Transverse colon (tissue), 4 donors: ENCODE measurements around the gene ATG4A. TPM values are rescaled to one million over a fixed set of nuclear protein-coding genes. Genes with fewer than 3 reads are reported as not detected.

Experiments used
- DNase-seq: peaks from one replicate; pipeline ENCODE4 v3.0.0-alpha.2; 2019
- H3K27ac ChIP-seq, 4 donors: fragments of 200-600 bp; sonication (generic); 2 replicates each; pipeline ENCODE4 v1.5.1; 2016 to 2018; ENCODE audit warnings: inconsistent platforms in 4 of 4
- H3K27me3 ChIP-seq: fragments of 200-600 bp; sonication (generic); 2 replicates; pipeline ENCODE4 v1.5.1; 2017; ENCODE audit warnings: inconsistent platforms
- H3K36me3 ChIP-seq, 4 donors: fragments of 200-600 bp; sonication (generic); 2 replicates each; pipeline ENCODE4 v1.5.1; 2017 to 2019; ENCODE audit warnings: inconsistent platforms in 4 of 4
- H3K4me1 ChIP-seq, 4 donors: fragments of 200-600 bp; sonication (generic); 2 replicates each; pipeline ENCODE4 v1.5.1; 2017 to 2020; ENCODE audit warnings: inconsistent platforms in 4 of 4
- H3K4me3 ChIP-seq, 4 donors: fragments of 200-600 bp; sonication (generic); 1 replicate in 1 of 4; 2 replicates in 3 of 4; pipeline versions ENCODE4 v1.5.1 to v1.6.1; 2017 to 2019; ENCODE audit warnings: inconsistent platforms in 4 of 4
- H3K9me3 ChIP-seq, 2 donors: fragments of 200-600 bp; sonication (generic); 2 replicates each; pipeline ENCODE4 v1.5.1; 2017 to 2019; ENCODE audit warnings: inconsistent platforms in 2 of 2
- CTCF ChIP-seq, 5 experiments: fragments of 200-600 bp in 3 of 5; fragments of 450-650 bp in 2 of 5; sonication (generic) in 3 of 5; IDR thresholded peaks; 1 replicate in 2 of 5; 2 replicates in 3 of 5; pipeline ENCODE4 v1.5.1; 2016 to 2017; ENCODE audit warnings: antibody characterized with exemption in 5 of 5, inconsistent platforms in 3 of 5, mild to moderate bottlenecking in 2 of 5, moderate library complexity in 1 of 5
- EP300 ChIP-seq: sonication (generic); formaldehyde crosslinking; IDR thresholded peaks from one replicate; pipeline ENCODE4 v1.6.1; 2017; ENCODE audit warnings: antibody characterized with exemption, low read depth
- POLR2A ChIP-seq: fragments of 450-650 bp; IDR thresholded peaks from one replicate; pipeline ENCODE4 v1.6.1; 2016; ENCODE audit warnings: antibody characterized with exemption, mild to moderate bottlenecking, moderate library complexity
- POLR2AphosphoS5 ChIP-seq, 3 donors: sonication (generic); formaldehyde crosslinking; IDR thresholded peaks; one replicate each; pipeline ENCODE4 v1.6.1; 2016; ENCODE audit warnings: antibody characterized with exemption in 3 of 3
- WGBS, 2 donors: methylation state at CpG; one replicate each; pipeline ENCODE4 v1.1.5; 2018; ENCODE audit warnings: low coverage in 1 of 2; 5-methylcytosine and 5-hydroxymethylcytosine counted together
- in situ Hi-C, 4 donors: fragments of 200-750 bp; cut with MboI; loops; one replicate each; pipeline versions ENCODE4 v1.15.0 to v1.15.1; 2017; ENCODE audit warnings: low sequenced_read_pairs in 3 of 4, low pct_ligation_motif_present in 1 of 4, low pct_unique_long_range_greater_than_20kb in 1 of 4
- intact Hi-C: fragments of 100-400 bp; cut with DNase I; formaldehyde crosslinking; loops from one replicate; pipeline ENCODE4 v1.15.1; 2023; ENCODE audit warnings: low total_unique reads
- total RNA-seq, 4 donors: library from RNA; depleted of rRNA; stranded (reverse); fragments of >200 nt; gene quantifications; one replicate each; pipeline ENCODE4 v1.1.0, GENCODE V29; 2016

ATG4A gene
- total RNA-seq, 4 donors from 2014 or later = 3.2 to 20.9 (median 13.1) TPM

- 37 to 60% methylated on average over 1 to 4 of the region's 4 CpGs for WGBS, 2 donors
- no peak overlapping the region for H3K4me3 ChIP-seq
- TF ChIP-seq POLR2A (no peak), CTCF (IDR thresholded peaks at IDR 0.05) (no peak), EP300 (no peak), POLR2AphosphoS5 (IDR thresholded peaks at IDR 0.05) (no peak)
- H3K27me3 ChIP-seq = no peaks in the 10 kb centered on the region
- DNase-seq = no peak
- no peaks in the 10 kb centered on the region for H3K4me1 ChIP-seq
- H3K36me3 ChIP-seq = no peaks in the 10 kb centered on the region
- in situ Hi-C loops = no loop called here
- no peaks in the 10 kb centered on the region for H3K9me3 ChIP-seq
- H3K27ac ChIP-seq = no peak overlapping the region
- intact Hi-C loops = no loop called here
Observed at GRCh38 chrX:108186811-108187210, 95.2 kb downstream of the ATG4A start.

GRCh38 chrX:108198420-108198819 lies 106.8 kb downstream of the ATG4A start:
- no peaks in the 10 kb centered on the region for H3K9me3 ChIP-seq
- 29 to 93% methylated on average over 1 of the region's 1 CpG for WGBS, 2 donors
- no peaks in the 10 kb centered on the region for H3K4me1 ChIP-seq
- in situ Hi-C loops (no loop called here), intact Hi-C loops (no loop called here)
- no peaks in the 10 kb centered on the region for H3K36me3 ChIP-seq
- TF ChIP-seq EP300 = no peak
- no peak for TF ChIP-seq POLR2AphosphoS5 (IDR thresholded peaks at IDR 0.05)
- no peak for TF ChIP-seq CTCF (IDR thresholded peaks at IDR 0.05)
- TF ChIP-seq POLR2A = no peak
- no peaks in the 10 kb centered on the region for H3K27me3 ChIP-seq
- H3K27ac ChIP-seq = no peak overlapping the region
- no peak overlapping the region for H3K4me3 ChIP-seq
- DNase-seq = no peak

- WGBS, 2 donors = 50 to 75% methylated on average over 2 of the region's 2 CpGs
- no peak for DNase-seq
- Histone ChIP-seq H3K4me3 (no peak overlapping the region), H3K27ac (no peak overlapping the region), H3K9me3 (no peaks in the 10 kb centered on the region), H3K36me3 (no peaks in the 10 kb centered on the region), H3K4me1 (no peaks in the 10 kb centered on the region), H3K27me3 (no peaks in the 10 kb centered on the region)
- in situ Hi-C loops = no loop called here
- TF ChIP-seq POLR2AphosphoS5 (IDR thresholded peaks at IDR 0.05) (no peak), EP300 (no peak), POLR2A (no peak), CTCF (IDR thresholded peaks at IDR 0.05) (no peak)
- intact Hi-C loops = no loop called here
Observed at GRCh38 chrX:108199041-108199440, 107.5 kb downstream of the ATG4A start.

DNA sequence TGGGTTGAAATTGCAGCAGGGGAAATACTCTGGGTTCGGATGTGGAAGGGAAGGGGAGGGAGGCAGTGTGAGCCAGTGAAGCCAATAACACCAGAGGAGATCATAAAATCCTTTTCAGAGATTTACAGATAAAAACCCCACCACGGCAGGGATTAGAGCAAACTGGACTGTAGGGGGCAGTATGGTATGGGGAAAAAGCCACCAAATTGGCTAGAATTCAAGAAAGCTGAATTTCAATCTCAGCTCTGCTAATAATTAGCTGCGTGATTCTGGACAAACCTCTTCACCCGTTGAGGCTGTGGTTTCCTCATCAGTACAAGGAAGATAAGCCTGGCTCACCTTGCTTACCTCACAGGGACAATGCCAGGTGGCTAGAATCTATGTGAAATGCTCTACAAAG lies 108.1 kb downstream of the ATG4A start:
- DNase-seq = no peak
- H3K27me3 ChIP-seq = no peaks in the 10 kb centered on the region
- H3K4me1 ChIP-seq = no peaks in the 10 kb centered on the region
- H3K4me3 ChIP-seq = no peak overlapping the region
- no peaks in the 10 kb centered on the region for H3K36me3 ChIP-seq
- no peaks in the 10 kb centered on the region for H3K9me3 ChIP-seq
- TF ChIP-seq CTCF (IDR thresholded peaks at IDR 0.05) = peak; percentile 25 to 35 (median 31)
- no peak for TF ChIP-seq POLR2A
- TF ChIP-seq EP300 = no peak
- intact Hi-C loops (no loop called here), in situ Hi-C loops (loop anchor here in 2 of 4 donors (25.0 kb wide), 1 partner anchor 338 kb away; no protein-coding TSS in a partner anchor)
- no peak overlapping the region for H3K27ac ChIP-seq
- 0 to 6% methylated on average over 2 to 4 of the region's 4 CpGs for whole genome bisulfite sequencing, 2 donors
